GM19467 (cell line): Measurements from ENCODE around the gene CDH13.

Experiments
- ATAC-seq: cut with Tn5 transposase; IDR thresholded peaks from one replicate; pipeline ENCODE4 v1.9.1; 2021; ENCODE audit warnings: mild to moderate bottlenecking, moderate library complexity; ENCODE audit not compliant: unreplicated experiment

The CDH13 gene

GRCh38 chr16:83517398-83517797 is 890.6 kb downstream of the CDH13 start:
- no peak for ATAC-seq

GRCh38 chr16:83520596-83520995 is 893.8 kb downstream of the CDH13 start:
- no peak for ATAC-seq

- ATAC-seq, result no peak
Measured at GRCh38 chr16:83530293-83530692, 903.5 kb downstream of the CDH13 start.

DNA sequence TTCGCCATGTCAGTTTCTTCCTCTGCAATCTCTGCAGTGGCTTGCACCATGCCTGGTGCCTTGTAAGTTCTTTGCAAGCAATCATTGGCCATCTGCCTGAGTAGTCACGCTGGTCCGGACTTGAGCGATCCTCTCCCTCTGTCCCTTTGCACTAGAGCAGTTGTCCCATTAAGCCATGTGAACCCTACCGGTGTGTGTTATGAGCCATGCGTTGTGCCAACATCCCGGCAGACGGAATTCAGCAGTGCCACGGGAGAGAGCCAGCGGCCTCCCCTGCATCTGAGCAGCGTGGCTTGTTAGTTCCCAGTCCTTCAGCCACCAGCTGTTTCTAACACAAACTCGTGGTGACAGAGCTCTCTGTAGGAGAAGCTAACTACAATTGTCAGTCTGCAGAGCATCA is 905.9 kb downstream of the CDH13 start:
- no peak for ATAC-seq

GRCh38 chr16:83533193-83533592 is 906.4 kb downstream of the CDH13 start:
- no peak for ATAC-seq

- no peak for ATAC-seq
Measured at GRCh38 chr16:83538707-83539106, 911.9 kb downstream of the CDH13 start.

DNA sequence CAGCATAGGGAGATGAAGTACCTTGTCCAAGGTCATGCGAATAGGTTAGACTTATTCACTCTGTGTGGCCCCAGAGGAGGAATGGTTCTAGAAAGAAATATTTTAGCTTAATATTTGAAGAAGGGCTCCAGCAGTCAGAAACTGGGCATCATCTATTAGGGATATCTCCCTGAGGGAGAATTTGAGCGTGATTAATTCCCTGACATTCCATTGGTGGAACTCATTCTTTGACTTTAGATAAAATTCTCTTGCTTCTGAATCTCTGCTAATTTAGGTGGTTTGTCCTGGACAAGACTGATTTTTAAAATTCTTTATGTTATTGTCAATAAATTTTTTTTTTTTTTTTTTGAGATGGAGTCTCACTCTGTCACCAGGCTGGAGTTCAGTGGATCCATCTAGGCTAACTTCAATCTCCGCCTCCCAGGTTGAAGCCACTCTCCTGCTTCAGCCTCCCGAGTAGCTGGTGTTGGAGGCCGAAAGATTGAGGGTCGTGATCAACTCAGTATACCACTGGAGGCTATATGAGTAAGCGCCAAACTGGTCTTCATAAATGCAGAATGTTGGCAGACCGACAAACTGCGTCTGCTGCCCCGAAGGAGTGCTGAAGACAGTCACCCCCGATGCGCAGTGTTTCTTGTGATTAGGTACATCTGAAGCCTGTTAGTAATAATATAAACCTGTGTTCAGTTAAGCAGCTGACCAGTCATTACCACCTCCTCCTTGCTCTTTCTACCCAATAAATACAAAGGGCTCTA is 913.1 kb downstream of the CDH13 start:
- ATAC-seq, result no peak

GRCh38 chr16:83541231-83541630 is 914.5 kb downstream of the CDH13 start:
- no peak for ATAC-seq

DNA sequence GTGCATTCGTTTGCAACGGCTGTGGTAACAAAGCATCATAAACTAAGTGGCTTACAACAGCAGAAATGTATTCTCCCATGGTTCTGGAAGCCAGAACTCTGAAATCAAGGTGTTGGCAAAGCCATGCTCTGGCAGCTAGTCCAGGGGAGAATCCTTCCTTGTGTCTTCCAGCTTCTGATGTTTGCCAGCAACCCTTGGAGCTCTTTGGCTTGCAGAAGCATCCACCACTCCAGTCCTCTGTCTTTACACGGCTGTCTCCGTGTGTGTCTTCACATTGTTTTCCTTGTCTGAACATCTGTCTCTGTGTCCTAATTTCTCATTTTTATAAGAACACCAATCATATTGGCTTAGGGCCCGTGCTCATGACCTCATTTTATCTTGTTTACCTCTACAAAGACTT is 915.7 kb downstream of the CDH13 start:
- no peak for ATAC-seq

DNA sequence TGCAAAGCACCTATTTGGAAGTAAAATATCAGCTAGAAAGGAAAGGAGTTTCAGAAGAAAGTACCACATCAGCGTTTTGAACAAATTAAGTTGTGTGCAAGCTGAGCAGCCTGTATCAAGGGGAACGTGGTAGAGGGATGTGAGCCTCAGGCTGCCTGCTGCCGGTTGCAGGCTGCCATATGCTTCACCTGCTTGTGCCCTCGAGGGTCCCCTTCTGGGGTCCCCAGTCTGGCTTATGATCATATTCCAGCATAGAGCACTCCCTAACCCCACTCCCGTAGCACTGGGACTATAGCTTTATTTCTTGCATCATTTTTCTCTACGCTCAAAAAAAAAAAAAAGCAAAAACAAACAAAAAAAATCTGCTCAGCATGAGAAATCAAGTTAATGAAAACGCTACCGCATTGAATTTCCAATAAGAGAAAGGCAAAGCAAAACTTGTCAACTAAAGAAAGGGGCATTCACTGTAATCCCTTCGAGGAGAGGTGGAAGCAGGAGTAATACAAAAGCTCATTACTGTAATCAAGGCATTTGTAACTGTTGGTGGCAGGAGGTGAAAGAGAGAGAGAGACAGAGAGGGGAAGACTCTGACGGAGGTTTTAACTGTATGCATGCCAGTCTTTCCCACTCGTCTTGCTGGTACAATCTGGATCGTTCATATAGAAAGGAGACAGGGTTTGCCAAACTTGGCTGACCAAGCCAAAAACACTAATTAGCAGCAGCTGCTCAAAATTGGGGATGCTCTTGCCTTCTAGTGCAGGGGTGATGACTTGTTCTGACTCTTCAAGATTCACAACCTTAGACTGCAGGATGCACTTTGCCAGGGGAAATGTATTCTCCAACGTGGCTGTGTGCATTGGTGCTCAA is 922.8 kb downstream of the CDH13 start:
- no peak for ATAC-seq

DNA sequence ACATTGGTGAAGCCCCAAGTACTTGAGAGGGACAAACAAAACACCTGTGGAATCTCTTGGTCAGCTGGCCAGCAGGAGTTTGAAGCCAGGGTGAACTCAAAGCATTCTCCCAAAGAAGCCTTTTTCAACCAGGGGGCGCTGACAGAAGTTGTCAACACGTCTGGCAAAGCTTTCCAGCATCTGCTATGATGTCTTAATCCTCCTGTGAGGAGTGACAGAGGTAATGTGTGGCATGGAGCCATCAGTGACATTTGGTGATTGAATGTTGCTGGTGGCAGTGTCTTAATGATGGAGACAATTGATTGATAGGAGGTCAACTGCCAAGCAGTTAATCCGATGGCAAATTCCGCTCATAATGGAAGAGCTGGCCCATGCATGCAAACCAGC is 923.4 kb downstream of the CDH13 start:
- no peak for ATAC-seq

DNA sequence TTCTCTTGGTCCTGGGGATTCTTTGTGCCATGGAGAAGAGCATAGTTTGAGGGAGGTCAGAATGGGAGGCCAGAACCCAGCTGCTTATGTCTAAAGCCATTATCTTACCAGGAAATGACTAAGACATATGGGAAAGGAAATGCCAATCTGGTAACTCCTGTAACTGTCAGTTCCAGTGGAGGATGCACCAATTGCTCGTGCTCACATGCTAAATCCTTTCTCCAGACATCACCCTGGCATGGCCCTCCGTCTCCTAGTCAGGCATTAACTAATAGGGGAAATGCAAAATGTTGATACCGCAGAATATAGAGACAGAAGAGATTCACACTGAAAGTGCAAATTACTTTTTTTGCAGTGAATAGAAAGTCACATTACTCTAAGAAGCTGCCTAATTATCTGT is 925.5 kb downstream of the CDH13 start:
- no peak for ATAC-seq

GRCh38 chr16:83552930-83553329 is 926.2 kb downstream of the CDH13 start:
- no peak for ATAC-seq

- ATAC-seq, result no peak
Measured at GRCh38 chr16:83554096-83554495, 927.3 kb downstream of the CDH13 start.

DNA sequence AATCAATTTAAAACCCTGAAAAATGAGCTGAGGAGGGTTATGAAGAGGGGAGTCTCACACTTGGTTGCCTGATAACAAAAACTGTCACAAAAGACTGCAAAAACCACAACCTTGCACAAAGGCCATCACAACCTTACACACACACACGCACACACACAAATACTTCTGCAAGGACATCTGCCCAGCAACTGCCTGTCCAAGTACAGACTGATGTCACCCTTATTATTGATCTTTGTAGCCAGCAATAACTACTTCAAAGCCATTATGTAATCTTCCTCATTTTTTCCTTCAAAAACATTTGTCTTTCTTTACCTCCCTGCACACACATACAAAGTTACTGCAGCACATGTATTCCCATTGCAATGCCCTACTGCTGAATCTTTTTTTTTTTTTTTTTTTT is 927.8 kb downstream of the CDH13 start:
- no peak for ATAC-seq

GRCh38 chr16:83561876-83562275 is 935.1 kb downstream of the CDH13 start:
- ATAC-seq, result no peak

DNA sequence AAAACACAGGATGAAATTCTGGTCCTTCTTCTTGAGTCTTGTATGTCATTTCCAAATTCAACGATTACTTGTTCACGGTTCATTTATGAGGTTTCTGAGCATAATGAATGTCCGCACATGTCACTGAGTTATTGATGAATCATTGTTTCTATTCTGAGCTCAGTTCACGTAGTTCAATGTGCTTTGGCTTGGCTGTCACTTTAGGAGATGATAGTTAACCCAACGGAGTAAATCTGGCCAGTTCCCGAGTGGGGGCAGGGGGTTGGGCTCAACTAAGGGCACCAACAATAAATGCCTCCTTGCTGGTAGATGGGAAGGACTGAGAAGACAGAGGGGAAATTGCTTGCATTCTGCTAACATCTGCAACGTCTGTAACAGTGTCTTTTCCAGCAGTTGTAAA is 941.6 kb downstream of the CDH13 start:
- no peak for ATAC-seq

DNA sequence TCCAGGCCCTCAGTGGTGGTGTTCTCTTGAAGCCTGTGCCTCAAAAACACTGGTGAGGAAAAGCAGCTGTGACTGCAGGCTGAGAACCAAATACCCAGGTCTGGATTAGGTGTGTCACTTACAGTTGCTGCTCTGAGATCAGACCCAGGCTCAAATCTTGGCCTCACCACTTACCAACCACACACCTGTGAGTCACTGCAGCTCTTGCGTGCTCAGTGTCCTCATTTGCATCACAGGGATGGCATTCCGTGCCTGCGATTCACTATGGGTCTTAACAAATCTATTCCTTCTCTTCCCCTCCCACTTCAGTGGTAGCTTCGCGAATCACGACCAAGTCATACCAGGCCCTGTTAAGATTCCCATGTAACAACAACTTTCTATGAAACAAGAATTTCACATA is 947.6 kb downstream of the CDH13 start:
- no peak for ATAC-seq

DNA sequence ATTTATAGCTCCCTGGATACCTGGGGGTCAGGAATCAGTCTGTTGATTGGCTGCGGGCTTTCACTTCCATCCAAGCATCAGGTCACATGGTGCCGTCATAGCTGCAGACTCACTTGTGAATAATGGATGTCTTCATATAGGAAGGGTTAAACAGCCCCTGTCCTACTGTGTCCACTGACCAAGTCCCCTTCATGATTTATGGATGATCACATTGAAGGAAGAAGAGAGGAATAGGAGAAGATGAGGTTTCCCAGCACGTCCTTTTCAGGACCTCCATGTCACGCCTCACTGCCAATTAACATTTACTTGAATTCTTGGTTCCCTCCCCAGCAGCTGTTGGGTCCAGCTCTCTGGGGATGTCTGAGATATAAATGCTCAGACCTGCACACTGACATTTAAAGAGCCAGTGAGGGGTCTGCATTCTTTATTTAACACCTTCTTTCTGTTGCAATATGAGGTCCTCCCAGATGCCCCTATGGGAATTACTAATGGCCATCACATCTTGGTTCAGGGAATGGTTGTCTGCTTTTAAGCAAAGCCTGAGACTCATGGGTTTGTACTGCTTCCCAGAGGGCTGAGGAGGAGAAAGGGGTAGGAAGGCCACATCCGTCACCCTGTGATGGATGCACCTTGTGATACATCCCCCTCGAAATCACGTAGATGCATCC is 950.4 kb downstream of the CDH13 start:
- no peak for ATAC-seq

GRCh38 chr16:83578171-83578570 is 951.4 kb downstream of the CDH13 start:
- ATAC-seq, result no peak

DNA sequence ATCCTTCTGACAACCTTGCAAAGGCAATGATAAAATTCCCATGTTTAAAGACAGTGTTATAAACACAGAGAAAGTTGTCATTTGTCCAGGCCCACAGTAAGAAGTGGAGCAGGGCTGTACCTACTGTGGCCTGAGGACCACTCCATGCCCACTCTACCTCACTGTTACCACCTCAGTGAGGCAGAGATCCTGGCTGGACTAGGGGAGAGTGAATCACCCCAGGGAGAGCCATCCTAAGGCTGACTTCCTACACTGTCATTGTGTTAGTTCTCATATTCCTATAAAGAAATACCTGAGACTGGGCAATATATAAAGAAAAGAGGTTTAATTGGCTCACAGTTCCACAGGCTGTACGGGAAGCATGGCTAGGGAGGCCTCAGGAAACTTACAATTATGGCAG is 952.3 kb downstream of the CDH13 start:
- no peak for ATAC-seq

- ATAC-seq, result no peak
Measured at GRCh38 chr16:83579436-83579835, 952.7 kb downstream of the CDH13 start.
